Measurements from ENCODE around the gene ARID1B.

ARID1B gene

DNA sequence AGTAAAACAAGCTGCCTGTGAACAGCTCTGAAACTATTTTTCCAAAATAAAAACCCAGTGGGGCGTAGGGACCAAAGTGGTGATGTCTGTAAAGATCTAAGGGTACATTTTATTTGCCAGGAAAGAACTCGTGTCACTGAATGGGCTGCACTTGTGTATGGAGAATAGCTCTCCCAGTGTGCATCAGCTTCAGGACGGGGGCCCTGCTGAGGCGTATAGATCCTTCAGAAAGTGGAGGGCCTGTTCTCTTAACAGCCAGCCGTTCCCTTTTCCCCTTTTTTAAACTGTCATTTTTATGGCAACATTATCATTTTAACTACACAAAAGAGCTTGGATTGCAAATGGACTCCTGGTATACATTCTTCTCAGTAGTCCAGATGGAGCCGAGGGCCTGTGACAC is 408.8 kb downstream of the ARID1B start:
- no peak overlapping the region for H3K4me3 ChIP-seq (ENCODE audit: low read depth, low read length)
- H3K27ac ChIP-seq, result no peak overlapping the region
- H3K36me3 ChIP-seq (replicated peaks), result peaks cover 20% of the 10 kb centered on the region
- TF ChIP-seq, protein P1, sequence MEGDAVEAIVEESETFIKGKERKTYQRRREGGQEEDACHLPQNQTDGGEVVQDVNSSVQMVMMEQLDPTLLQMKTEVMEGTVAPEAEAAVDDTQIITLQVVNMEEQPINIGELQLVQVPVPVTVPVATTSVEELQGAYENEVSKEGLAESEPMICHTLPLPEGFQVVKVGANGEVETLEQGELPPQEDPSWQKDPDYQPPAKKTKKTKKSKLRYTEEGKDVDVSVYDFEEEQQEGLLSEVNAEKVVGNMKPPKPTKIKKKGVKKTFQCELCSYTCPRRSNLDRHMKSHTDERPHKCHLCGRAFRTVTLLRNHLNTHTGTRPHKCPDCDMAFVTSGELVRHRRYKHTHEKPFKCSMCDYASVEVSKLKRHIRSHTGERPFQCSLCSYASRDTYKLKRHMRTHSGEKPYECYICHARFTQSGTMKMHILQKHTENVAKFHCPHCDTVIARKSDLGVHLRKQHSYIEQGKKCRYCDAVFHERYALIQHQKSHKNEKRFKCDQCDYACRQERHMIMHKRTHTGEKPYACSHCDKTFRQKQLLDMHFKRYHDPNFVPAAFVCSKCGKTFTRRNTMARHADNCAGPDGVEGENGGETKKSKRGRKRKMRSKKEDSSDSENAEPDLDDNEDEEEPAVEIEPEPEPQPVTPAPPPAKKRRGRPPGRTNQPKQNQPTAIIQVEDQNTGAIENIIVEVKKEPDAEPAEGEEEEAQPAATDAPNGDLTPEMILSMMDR (IDR thresholded peaks at IDR 0.05; ENCODE audit: low read depth, low read length, missing control alignments), result no peak
- in situ Hi-C loops (cut with HindIII; ENCODE audit: low pct_ligation_motif_present, low sequenced_read_pairs), result no loop called here
- no peak for DNase-seq
- H3K27me3 ChIP-seq (replicated peaks), result no peaks in the 10 kb centered on the region

DNA sequence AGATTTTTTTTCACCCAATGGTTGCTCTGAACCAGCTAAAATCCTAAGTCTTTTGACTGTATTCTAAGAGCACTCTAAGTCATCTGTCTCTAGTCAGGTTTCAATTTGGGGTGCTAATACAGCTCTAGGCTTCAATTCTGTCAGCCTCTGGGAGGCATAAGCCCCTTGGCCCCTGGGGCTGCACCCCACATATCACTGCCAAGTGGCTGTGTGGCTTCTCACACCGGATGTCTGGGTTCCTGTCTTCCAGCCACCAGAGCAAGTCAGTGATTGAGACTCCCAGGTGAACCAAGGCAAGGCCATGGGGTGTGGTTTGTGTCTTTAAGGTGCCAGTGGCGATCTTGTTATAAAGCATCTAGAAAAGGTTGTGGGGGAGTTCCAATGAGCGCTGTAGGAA is 409.6 kb downstream of the ARID1B start:
- TF ChIP-seq, protein P1 (IDR thresholded peaks at IDR 0.05; ENCODE audit: low read depth, low read length, missing control alignments), result no peak
- in situ Hi-C loops (cut with HindIII; ENCODE audit: low pct_ligation_motif_present, low sequenced_read_pairs), result no loop called here
- H3K27me3 ChIP-seq (replicated peaks), result no peaks in the 10 kb centered on the region
- H3K36me3 ChIP-seq (replicated peaks), result peaks cover 23% of the 10 kb centered on the region
- no peak overlapping the region for H3K27ac ChIP-seq
- H3K4me3 ChIP-seq (ENCODE audit: low read depth, low read length), result no peak overlapping the region
- DNase-seq, result no peak

- peaks cover 23% of the 10 kb centered on the region for H3K36me3 ChIP-seq (replicated peaks)
Measured at GRCh38 chr6:157187182-157188083, 410.3 kb downstream of the ARID1B start.

GRCh38 chr6:157188213-157188612 is 411.0 kb downstream of the ARID1B start:
- Histone ChIP-seq H3K27ac (no peak overlapping the region), H3K4me3 (ENCODE audit: low read depth, low read length) (no peak overlapping the region), H3K27me3 (replicated peaks) (no peaks in the 10 kb centered on the region), H3K36me3 (replicated peaks) (peaks cover 21% of the 10 kb centered on the region)
- DNase-seq, result peak; percentile 57
- in situ Hi-C loops (cut with HindIII; ENCODE audit: low pct_ligation_motif_present, low sequenced_read_pairs), result no loop called here
- TF ChIP-seq, protein P1 (IDR thresholded peaks at IDR 0.05; ENCODE audit: low read depth, low read length, missing control alignments), result no peak

More at GRCh38 chr6:157187182-157188083, 410.3 kb downstream of the ARID1B start:
- H3K4me3 ChIP-seq (ENCODE audit: low read depth, low read length), result no peak overlapping the region
- in situ Hi-C loops (cut with HindIII; ENCODE audit: low pct_ligation_motif_present, low sequenced_read_pairs), result no loop called here
- TF ChIP-seq, protein P1 (IDR thresholded peaks at IDR 0.05; ENCODE audit: low read depth, low read length, missing control alignments), result no peak
- no peak overlapping the region for H3K27ac ChIP-seq
- DNase-seq, result no peak
- no peaks in the 10 kb centered on the region for H3K27me3 ChIP-seq (replicated peaks)

DNA sequence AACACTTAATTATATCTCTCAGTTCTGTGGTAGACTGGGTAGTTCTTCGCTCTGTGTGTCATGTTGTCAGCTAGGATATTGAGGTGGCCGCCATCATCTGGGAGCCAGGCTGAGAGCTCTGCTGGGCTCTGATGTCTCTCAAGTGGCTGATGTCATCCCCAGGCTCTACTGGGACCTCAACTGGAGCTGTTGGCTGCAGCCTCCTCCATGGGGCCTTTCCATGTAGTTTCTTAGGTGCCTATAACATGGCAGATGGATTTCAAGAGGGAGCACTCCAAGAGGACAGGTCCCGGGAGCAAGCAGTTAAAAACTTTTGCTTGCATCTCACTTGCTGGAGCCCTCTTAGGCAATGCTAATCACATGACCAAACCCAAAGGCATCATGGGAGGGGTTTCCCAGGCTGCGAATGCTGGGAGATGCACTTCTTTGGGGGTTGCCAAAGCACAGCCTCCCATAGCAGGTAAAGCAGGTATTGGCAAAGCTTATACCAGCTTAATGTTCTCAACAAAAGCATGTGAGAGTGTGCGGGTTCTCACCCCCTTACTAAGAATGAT is 416.3 kb downstream of the ARID1B start:
- in situ Hi-C loops (cut with HindIII; ENCODE audit: low pct_ligation_motif_present, low sequenced_read_pairs), result no loop called here
- DNase-seq, result no peak
- TF ChIP-seq, protein P1 (IDR thresholded peaks at IDR 0.05; ENCODE audit: low read depth, low read length, missing control alignments), result no peak
- Histone ChIP-seq H3K27ac (no peak overlapping the region), H3K36me3 (replicated peaks) (peaks cover 20% of the 10 kb centered on the region), H3K4me3 (ENCODE audit: low read depth, low read length) (no peak overlapping the region), H3K27me3 (replicated peaks) (no peaks in the 10 kb centered on the region)
